Ovary (tissue), 3 donors: ENCODE data around the gene KCTD6.

Experiments used
- CTCF ChIP-seq, 3 donors: fragments of 450-650 bp in 2 of 3; fragments of 200-600 bp in 1 of 3; IDR thresholded peaks; one replicate each; pipeline versions ENCODE4 v1.5.1 to v1.8.0; 2016 to 2022; ENCODE audit warnings: antibody characterized with exemption in 3 of 3, mild to moderate bottlenecking in 1 of 3
- EP300 ChIP-seq: sonication (generic); formaldehyde crosslinking; IDR thresholded peaks from one replicate; pipeline ENCODE4 v1.6.1; 2017; ENCODE audit warnings: antibody characterized with exemption
- POLR2A ChIP-seq: fragments of 450-650 bp; IDR thresholded peaks from one replicate; pipeline ENCODE4 v1.6.1; 2017; ENCODE audit warnings: antibody characterized with exemption, mild to moderate bottlenecking, moderate library complexity
- donor health status: DM: no; HTN: no; CAD: no.

DNA sequence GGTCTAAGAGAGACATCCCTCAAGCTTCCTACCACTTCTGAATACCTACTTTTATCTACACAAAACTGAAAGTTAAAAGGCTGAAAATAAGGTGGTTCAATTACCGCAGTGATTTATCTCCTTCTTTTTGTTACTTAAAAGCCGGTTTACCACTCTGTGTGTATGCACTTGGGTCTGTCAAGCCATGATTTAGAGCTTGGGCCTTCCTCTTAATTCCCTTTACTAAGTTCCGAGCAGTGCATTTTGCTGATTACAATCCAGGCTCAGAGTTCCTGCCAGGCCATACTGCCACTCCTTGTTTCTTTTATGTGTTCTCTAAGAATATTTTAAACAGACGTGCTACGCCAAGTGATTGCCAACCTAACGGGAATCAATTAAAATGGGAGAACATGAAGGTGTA, 16.5 kb downstream of the KCTD6 start:
- TF ChIP-seq CTCF (IDR thresholded peaks at IDR 0.05) (no peak), POLR2A (no peak), EP300 (no peak)
